CD4-positive, alpha-beta T cell treated with Interleukin-17A for 4 hours (primary cell): ENCODE data around the gene KRTAP12-2.
"Not testable (repeated sequence)": the region's sequence is repeated elsewhere in the genome, so short reads cannot be mapped to it uniquely, and the experiment has no call there.

Source experiments
- DNase-seq: peaks from one replicate; pipeline ENCODE4 v3.0.0-alpha.2; 2020; ENCODE audit warnings: mixed read lengths

KRTAP12-2 gene

GRCh38 chr21:44682580-44683151, 15.9 kb upstream of the KRTAP12-2 start:
- DNase-seq = no peak

GRCh38 chr21:44681861-44682579, 15.3 kb upstream of the KRTAP12-2 start, which contains the start of gene KRTAP12-1:
Gene KRTAP12-1 (minus strand): TSS chr21:44682163. CDS start chr21:44682123, 40 bp downstream.
- no peak for DNase-seq

GRCh38 chr21:44681152-44681551, 14.4 kb upstream of the KRTAP12-2 start:
- no peak for DNase-seq

- no peak for DNase-seq
Measured at GRCh38 chr21:44677881-44678280, 11.2 kb upstream of the KRTAP12-2 start.

- DNase-seq = no peak
Measured at GRCh38 chr21:44671911-44672310, 5.2 kb upstream of the KRTAP12-2 start.

- no peak for DNase-seq
Measured at GRCh38 chr21:44670642-44671432, 4.1 kb upstream of the KRTAP12-2 start.

GRCh38 chr21:44667612-44668011, 885 bp upstream of the KRTAP12-2 start:
- no peak for DNase-seq

- no peak for DNase-seq
Measured at GRCh38 chr21:44664691-44665090, 2.0 kb downstream of the KRTAP12-2 start.

- DNase-seq = not testable (repeated sequence)
Measured at GRCh38 chr21:44661567-44661966, 5.2 kb downstream of the KRTAP12-2 start.

- peak; percentile 40 for DNase-seq
Measured at GRCh38 chr21:44658913-44659595, 7.7 kb downstream of the KRTAP12-2 start.

GRCh38 chr21:44658541-44658910, 8.2 kb downstream of the KRTAP12-2 start:
- no peak for DNase-seq

- peak; percentile 61 for DNase-seq
Measured at GRCh38 chr21:44657635-44658540, 8.8 kb downstream of the KRTAP12-2 start, which contains the start of gene KRTAP12-3. Gene KRTAP12-3 (plus strand): TSS chr21:44657932. CDS start chr21:44657980, 48 bp downstream.

GRCh38 chr21:44656868-44657267, 9.9 kb downstream of the KRTAP12-2 start:
- no peak for DNase-seq

- no peak for DNase-seq
Measured at GRCh38 chr21:44654576-44655175, 12.1 kb downstream of the KRTAP12-2 start, which contains the start of gene KRTAP12-4. Gene KRTAP12-4 (minus strand): TSS chr21:44654659. CDS start chr21:44654614, 45 bp downstream.

- peak; percentile 68 for DNase-seq
Measured at GRCh38 chr21:44653656-44654575, 12.8 kb downstream of the KRTAP12-2 start.

- DNase-seq = no peak
Measured at GRCh38 chr21:44653123-44653522, 13.6 kb downstream of the KRTAP12-2 start.

- no peak for DNase-seq
Measured at GRCh38 chr21:44650973-44651675, 15.6 kb downstream of the KRTAP12-2 start.

- DNase-seq = no peak
Measured at GRCh38 chr21:44650265-44650972, 16.3 kb downstream of the KRTAP12-2 start.
